NCI-H1105 (cell line): ENCODE data around the gene FARS2.

Experiments used
- DNase-seq: peaks from one replicate; lab custom pipeline; 2025; lab: John Stamatoyannopoulos, UW

The FARS2 gene

DNA sequence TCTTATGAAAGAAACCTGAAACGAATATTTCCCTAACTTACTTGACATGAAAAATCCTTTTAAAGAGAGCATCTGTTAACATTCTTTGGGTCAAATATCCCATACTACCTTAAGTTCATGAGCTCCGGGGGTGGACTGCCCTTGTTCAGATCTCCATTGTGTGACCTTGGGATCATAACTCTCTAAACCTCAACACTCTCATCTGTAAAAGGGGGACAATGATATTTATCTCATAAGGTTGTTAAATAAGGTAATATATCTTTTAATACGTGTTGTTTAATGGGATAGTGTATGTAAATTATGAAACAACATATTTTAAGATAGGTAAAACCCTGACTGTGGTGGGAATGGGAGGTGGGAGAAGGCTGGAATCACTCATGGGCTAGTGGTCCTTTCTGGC, 326.3 kb downstream of the FARS2 start:
- no peak for DNase-seq

GRCh38 chr6:5589422-5590141, 328.3 kb downstream of the FARS2 start:
- DNase-seq, result no peak

- DNase-seq, result no peak
Observed at GRCh38 chr6:5590187-5590586, 328.9 kb downstream of the FARS2 start.

GRCh38 chr6:5592886-5593519, 331.7 kb downstream of the FARS2 start:
- DNase-seq, result no peak

DNA sequence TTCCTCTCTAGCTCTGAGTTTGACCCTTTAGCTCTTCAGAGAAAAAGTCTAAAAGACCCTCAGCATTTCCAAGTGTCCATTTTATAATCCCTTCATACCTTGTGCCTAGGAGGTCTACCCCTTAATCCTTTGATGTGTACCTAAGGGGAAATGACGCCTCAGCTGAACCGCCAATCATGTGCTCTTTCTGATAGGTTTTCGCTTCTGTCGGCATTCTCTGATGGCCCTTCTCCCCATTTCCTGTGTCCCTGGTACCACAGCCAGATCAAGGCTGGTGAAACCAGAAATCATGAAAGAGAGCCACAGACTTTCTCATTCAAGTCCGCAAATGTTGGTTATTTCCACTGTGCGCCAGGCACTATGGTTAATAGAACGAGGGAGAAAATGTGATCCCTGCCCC, 333.9 kb downstream of the FARS2 start:
- DNase-seq, result no peak

DNA sequence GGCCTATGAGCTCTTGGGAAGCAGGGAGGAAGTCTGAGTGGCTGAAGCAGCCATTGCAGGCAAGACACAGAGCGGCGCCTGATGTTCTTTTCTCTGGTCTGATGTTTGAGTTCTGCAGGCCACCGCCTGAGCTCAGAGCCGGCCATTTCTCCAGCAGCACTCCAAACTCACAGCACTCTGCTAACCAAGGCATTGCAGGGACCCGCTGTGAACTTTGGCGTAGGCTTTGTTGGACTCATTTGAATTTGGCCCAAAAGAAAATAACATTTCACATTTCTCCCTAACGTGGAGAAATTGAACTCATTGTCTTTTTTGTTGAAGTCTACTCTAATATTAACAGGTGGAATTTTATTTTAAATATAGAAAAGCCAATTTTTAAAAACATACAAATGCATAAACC, 336.1 kb downstream of the FARS2 start:
- no peak for DNase-seq

DNA sequence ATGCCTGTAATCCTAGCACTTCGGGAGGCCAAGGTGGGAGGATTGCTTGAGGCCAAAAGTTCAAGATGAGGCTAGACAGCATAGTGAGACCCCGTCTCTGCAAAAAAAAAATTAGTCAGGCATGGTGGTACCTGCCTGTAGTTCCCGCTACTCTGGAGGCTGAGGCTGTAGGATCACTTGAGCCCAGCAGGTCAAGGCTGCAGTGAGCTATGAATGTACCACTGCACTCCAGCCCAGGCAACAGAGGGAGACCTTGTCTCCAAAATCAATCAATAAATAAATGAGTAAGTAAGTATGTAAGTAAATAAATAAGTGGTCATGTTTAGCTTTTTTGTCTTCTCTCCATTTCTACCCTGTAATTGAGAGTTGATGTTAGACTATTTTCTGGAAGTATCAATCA, 336.8 kb downstream of the FARS2 start:
- no peak for DNase-seq

GRCh38 chr6:5599127-5599526, 337.8 kb downstream of the FARS2 start:
- no peak for DNase-seq

GRCh38 chr6:5605937-5606336, 344.6 kb downstream of the FARS2 start:
- DNase-seq, result no peak

DNA sequence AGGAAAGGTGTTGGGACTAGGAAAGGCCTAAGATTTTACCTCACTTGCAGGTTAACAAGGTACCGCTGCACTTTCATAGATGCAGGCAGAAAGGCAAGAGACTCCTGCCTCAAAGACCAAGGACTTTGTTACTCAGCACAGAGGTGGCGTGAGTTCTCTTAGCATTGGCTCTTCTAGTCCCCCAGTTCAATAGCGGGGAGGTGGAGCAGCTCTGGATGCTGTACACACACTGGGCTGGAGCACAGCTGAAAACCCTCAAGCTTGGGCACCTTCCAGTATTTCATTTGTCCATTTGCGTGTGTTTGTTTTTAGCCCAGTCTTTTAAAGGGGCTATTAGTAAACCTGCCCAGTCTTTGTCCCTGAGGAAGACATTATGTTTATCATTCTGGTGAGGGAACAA, 345.2 kb downstream of the FARS2 start:
- no peak for DNase-seq

GRCh38 chr6:5610640-5611039, 349.3 kb downstream of the FARS2 start:
- DNase-seq, result no peak

DNA sequence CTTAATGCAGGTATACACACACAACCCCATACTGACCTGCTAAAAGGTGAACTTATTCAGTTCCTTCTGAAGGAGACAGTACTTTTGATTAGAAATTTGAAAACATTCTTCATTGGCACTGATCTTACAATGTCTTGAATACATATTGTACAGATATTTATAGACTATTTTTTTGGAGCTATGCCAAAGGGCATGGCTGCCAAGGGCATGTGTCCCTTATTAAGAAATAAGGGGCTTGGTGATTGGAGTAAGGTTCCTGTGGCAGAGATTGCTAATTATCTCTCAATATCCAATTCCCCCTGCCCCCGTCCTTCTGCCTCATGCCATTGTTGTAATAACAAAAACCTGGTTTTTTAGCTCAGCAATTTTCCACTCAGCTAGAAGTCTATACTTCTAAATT, 355.9 kb downstream of the FARS2 start:
- no peak for DNase-seq

GRCh38 chr6:5619249-5619648, 357.9 kb downstream of the FARS2 start:
- DNase-seq, result no peak

- DNase-seq, result no peak
Observed at GRCh38 chr6:5622276-5623005, 361.1 kb downstream of the FARS2 start.

- DNase-seq, result no peak
Observed at GRCh38 chr6:5623769-5624168, 362.5 kb downstream of the FARS2 start.

- DNase-seq, result no peak
Observed at GRCh38 chr6:5624256-5624655, 362.9 kb downstream of the FARS2 start.

DNA sequence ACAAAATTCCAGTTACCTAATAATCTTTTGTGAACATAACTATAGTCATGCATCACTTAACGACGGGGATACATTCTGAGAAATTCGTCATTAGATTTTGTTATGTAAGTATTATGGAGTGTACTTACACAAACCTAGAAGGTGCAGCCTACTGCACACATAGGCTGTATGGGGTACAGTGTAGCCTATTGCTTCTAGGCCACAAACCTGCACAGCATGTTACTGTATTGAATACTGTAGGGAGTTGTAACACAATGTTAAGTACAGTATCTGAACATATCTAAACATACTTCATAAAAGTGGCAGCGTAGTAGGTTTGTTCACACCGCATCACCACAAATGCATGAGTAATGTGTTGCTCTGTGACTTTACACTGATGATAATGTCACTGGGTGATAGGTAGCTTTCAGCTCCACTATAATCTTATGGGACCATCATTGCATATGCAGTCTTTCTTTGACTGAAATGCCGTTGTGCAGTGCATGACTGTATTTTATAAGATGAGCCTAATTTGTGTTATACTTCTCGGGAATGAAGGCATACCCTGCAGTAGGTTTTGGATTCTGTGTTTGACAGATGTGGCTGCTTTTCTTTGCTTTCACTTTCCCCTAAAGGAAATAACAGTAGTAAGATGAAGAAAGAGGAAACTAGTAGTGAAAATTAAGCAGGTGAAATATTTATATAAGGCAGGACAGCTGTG, 365.6 kb downstream of the FARS2 start:
- DNase-seq, result no peak

DNA sequence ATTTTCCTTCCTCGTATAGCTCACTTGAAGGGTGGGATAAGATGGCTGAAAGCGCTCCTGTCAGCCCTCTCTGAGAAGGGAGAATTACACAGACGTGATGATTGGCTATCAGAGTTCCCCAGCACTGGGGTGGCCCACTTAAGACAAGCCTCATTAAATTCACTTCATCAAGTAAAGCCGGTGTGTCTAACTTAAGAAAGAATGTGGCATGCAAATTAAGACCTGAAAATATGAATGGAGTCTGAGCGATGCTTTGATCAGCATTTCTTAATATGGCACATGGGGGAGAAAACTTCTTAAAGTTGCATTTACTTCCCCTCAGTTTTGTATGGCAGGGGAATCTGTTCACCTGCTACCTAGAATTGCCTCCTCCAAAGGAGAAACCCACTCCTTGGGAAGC, 369.3 kb downstream of the FARS2 start:
- no peak for DNase-seq

GRCh38 chr6:5632348-5632935, 371.1 kb downstream of the FARS2 start:
- no peak for DNase-seq

- DNase-seq, result no peak
Observed at GRCh38 chr6:5634525-5634924, 373.2 kb downstream of the FARS2 start.

DNA sequence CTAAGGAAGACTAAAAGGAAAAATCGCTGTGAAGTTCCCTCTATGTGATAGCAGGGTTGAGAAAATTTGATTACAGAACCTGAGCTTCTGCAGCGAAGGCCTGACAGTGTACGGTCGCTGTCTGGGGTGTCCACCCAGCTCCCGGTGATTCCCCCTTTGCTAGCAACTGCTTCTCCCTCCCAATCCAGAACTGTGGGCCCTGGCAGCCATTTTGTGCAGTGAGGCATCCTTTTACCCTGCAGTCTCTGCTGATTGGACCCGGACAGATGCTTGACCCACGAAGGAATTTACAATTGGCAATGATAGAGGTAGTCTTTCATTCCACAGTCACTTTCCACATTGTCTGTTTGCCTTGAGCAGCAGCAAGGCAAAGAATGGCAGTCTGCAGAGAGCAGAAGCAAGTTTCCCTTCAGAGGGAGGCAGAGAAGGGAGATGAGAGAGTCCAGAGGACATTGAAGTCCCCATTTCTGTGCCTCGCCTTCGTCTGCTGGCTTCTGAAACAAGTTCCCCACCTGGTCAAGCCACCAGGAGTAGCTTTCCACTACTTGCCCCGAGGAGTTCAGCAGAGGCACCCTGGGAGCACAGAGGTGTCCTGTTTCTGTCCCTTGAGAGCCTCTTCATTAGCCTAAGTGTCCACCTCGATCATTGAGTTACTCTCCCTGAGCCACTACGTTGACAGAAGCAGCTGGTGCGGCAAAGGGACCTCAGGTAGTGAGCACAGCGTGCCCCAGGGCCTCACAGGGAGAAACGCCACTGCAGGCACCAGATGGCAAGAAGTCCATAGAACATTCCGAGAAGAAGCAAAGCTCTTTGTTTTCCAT, 375.1 kb downstream of the FARS2 start:
- DNase-seq, result no peak
